Measurements from ENCODE around the gene CCDC33.

GRCh38 chr15:74385733-74386132, 149.6 kb downstream of the CCDC33 start:
- TF ChIP-seq, protein P1, sequence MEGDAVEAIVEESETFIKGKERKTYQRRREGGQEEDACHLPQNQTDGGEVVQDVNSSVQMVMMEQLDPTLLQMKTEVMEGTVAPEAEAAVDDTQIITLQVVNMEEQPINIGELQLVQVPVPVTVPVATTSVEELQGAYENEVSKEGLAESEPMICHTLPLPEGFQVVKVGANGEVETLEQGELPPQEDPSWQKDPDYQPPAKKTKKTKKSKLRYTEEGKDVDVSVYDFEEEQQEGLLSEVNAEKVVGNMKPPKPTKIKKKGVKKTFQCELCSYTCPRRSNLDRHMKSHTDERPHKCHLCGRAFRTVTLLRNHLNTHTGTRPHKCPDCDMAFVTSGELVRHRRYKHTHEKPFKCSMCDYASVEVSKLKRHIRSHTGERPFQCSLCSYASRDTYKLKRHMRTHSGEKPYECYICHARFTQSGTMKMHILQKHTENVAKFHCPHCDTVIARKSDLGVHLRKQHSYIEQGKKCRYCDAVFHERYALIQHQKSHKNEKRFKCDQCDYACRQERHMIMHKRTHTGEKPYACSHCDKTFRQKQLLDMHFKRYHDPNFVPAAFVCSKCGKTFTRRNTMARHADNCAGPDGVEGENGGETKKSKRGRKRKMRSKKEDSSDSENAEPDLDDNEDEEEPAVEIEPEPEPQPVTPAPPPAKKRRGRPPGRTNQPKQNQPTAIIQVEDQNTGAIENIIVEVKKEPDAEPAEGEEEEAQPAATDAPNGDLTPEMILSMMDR (IDR thresholded peaks at IDR 0.05) = no peak
- TF ChIP-seq ZFX (IDR thresholded peaks at IDR 0.05; ENCODE audit: borderline replicate concordance) = no peak
